AG08396 (cell line): ENCODE results near the gene PRDM16.
"Not testable (repeated sequence)": the region's sequence is repeated elsewhere in the genome, so short reads cannot be mapped to it uniquely, and the experiment has no call there.

Source experiments
- DNase-seq: peaks from one replicate; pipeline ENCODE4 v3.0.0; 2012; ENCODE audit warnings: low spot score, mixed read lengths

The PRDM16 gene

GRCh38 chr1:3082051-3082450 lies 13.0 kb downstream of the PRDM16 start:
- no peak for DNase-seq

GRCh38 chr1:3082571-3083516 lies 13.8 kb downstream of the PRDM16 start:
- DNase-seq, result no peak

- no peak for DNase-seq
Observed at GRCh38 chr1:3084154-3084553, 15.2 kb downstream of the PRDM16 start.

GRCh38 chr1:3084726-3085125 lies 15.7 kb downstream of the PRDM16 start:
- no peak for DNase-seq

GRCh38 chr1:3085721-3086120 lies 16.7 kb downstream of the PRDM16 start:
- no peak for DNase-seq

GRCh38 chr1:3086272-3086974 lies 17.4 kb downstream of the PRDM16 start:
- no peak for DNase-seq

- no peak for DNase-seq
Observed at GRCh38 chr1:3087049-3087448, 18.0 kb downstream of the PRDM16 start.

- DNase-seq, result not testable (repeated sequence)
Observed at GRCh38 chr1:3087946-3088668, 19.1 kb downstream of the PRDM16 start.

- DNase-seq, result no peak
Observed at GRCh38 chr1:3089490-3089889, 20.5 kb downstream of the PRDM16 start.

- DNase-seq, result no peak
Observed at GRCh38 chr1:3091334-3091733, 22.3 kb downstream of the PRDM16 start.

- DNase-seq, result no peak
Observed at GRCh38 chr1:3092530-3092929, 23.5 kb downstream of the PRDM16 start.

- DNase-seq, result no peak
Observed at GRCh38 chr1:3093898-3094626, 25.1 kb downstream of the PRDM16 start.

- no peak for DNase-seq
Observed at GRCh38 chr1:3094863-3095780, 26.1 kb downstream of the PRDM16 start.

- no peak for DNase-seq
Observed at GRCh38 chr1:3096345-3096744, 27.3 kb downstream of the PRDM16 start.

GRCh38 chr1:3097231-3097630 lies 28.2 kb downstream of the PRDM16 start:
- no peak for DNase-seq

GRCh38 chr1:3097861-3098260 lies 28.9 kb downstream of the PRDM16 start:
- DNase-seq, result no peak

GRCh38 chr1:3099861-3100260 lies 30.9 kb downstream of the PRDM16 start:
- DNase-seq, result no peak

GRCh38 chr1:3101124-3101939 lies 32.3 kb downstream of the PRDM16 start:
- no peak for DNase-seq

GRCh38 chr1:3102641-3103040 lies 33.6 kb downstream of the PRDM16 start:
- DNase-seq, result no peak
